HUDEP-2 (cell line): ENCODE data around the gene CFAP91.

Experiments used
- DNase-seq, 76 experiments: peaks; one replicate each; lab custom pipeline; 2025; ENCODE audit not compliant: unreplicated experiment in 76 of 76; lab: John Stamatoyannopoulos, UW

Gene CFAP91

DNA sequence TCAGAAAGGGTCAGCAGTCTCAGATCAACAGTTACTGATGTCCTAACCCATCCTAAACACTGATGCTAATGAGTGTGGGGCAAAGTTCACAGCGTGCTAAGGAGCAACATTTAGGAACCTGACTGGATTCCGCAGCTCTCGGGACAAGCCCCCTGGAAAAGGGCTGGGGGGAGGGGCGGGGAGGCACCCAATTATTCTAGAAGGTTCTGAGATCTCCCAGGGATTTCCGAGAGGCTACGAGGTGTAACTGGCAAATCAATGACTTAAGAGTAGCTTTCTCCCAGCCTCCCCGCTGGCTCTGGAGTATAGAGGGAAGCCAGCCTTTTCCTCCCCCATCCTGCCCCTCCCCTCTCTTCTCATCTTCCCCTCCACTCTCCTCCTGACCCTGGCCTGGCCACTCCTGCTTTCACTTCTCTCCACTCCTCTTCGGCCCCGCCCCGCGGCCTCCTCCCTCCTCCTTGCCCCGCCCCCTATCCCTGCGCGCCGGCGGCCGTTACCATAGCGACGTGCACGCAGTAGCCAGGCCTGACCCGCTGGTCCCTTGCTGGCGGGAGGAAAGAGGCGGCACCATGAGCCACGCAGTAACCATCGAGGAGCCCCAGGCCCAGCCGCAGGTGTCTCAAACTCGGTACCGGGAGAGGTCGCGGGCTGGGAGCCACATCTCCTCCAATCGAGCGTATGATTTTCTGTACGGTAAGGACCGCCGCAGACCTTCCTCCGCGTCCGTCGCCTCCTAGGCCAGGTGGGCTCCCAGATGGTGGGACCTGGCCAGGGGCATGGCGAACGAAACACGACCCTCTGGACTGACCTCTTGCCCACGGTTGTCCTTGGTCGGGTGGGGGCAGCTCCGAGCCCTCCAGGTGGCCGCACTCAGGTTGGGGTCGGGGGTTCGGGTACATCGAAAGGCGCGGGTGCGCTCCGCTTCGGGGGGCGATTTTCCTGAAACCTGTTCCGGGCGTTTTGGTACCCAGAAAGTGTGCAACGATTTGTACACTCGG lies at the start of gene CFAP91:
Gene CFAP91 (plus strand): TSS at position 493 of the 998 bp plus-strand sequence. CDS start 77 bp downstream, at position 570.
- DNase-seq = peak in 74 of 76 experiments; percentile 10 to 87 (median 75)

- no peak for DNase-seq
Measured at GRCh38 chr3:119653876-119654275, 48.9 kb upstream of the CFAP91 start.

- DNase-seq = no peak
Measured at GRCh38 chr3:119657887-119658702, 44.7 kb upstream of the CFAP91 start.

GRCh38 chr3:119658994-119659393 lies 43.8 kb upstream of the CFAP91 start:
- no peak for DNase-seq

DNA sequence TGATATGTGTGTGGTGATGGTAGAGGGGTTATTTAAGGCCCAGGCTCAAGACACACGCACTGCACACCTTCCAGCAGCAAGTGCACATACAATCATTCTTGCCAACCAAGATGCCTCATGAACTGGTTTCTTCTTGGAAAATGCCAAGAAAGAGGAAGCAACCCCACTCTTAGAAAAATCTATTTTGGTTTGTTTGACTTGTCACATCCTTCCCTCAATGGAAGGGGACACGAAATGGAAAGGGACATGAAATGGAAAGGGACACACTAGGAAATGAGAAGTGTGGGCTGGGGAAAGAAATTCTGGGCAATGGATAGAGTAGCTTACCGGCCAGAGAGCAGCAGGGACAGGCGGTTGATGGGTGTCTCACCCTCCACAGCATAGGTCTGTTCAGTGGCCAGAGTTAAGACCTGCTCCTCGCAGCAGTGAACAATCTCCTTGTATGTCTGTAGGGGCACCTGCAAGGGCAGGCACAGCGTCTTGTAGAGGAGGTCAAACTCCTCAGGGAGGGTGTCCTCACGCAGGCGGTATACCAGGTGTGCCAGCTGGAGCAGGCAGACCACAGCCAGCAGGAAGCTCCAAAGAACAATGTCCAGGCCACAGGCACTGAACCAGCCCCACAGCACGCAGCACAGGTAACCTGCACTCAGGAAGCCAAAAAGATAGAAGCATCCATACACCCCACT lies 43.1 kb upstream of the CFAP91 start:
- DNase-seq = no peak

DNA sequence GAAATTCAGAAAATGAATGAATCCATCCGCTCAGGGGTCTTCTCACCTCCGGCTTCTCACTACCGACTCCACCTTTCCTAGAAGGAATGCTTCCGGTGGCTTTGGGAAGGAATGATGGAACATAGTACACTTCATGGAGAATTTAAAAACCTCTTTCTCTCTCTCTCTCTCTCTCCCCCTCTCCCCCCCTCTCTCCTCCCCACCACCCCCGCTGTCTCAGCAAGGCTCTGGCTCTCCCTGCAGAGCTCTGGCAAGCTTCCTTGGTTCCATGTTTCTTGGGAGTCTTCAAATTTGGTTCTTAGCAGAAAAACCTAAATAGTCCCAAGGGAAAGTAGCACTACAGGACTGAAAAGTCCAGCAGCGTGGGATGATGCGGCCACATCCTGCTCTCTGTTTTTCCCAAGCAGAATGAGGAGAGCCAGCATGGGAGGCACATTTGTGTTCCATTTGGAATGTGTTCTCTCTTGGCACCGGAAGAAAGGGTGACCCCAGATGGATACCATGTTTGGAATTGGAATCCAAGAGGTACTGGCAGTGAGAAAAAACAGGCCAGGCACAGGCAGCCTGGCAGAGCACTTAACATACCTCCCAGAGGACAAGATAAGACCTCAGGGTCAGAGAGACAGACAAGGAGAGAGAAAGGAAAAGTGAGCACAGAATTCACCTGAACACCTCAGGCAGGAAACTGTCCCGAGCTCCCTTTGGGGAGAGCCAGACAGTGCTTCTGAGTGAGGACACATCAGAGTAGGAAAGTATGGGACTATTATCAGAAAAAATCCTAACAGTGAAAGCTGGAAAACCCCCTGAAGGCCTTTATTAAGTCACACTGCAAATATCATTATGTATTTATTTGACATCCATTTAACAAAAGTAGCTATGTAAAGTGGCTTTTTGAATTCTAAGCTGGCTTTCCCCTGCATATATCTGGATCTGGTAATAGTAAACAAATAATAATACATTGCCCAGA lies 42.1 kb upstream of the CFAP91 start, which contains the start of gene POPDC2:
Gene POPDC2 (minus strand): TSS at position 116 of the 967 bp plus-strand sequence. CDS start 166 bp downstream, outside the sequence.
- no peak for DNase-seq

DNA sequence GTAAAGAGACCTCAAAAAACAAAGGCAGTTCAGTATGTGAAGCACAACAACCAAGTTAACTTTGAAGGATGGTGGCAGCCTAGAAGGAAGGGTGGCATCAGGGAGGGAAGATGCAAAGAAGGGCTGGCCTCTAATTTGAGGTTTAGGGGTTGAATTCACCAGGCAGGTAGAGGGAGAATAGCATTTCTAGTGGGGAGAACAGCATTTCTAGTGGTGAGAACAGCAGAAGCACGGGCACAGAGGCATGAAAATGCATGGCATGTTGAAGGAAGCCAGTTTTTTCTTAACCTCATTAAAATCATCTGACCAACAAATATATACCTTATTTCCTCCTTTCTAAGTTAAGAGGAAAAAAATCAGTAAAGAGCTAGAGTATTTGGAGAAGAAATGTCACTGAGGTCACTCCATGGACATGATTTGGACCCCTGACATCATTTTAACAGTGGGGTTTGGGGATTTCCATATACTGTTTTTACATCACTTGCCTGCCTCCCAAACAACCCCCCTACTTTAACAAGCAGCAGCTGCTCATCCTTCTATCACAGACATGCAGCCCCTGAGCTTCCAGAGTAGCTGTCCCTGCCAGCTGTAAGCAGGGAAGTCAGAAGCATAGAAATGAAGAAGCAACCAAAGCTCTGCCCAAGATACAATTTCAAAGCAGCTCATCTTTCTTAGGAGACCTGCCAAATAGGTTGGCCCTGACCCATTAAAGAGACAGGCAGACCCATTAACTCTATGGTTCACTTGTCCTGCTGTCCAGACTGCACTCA lies 40.0 kb upstream of the CFAP91 start:
- DNase-seq = no peak

DNA sequence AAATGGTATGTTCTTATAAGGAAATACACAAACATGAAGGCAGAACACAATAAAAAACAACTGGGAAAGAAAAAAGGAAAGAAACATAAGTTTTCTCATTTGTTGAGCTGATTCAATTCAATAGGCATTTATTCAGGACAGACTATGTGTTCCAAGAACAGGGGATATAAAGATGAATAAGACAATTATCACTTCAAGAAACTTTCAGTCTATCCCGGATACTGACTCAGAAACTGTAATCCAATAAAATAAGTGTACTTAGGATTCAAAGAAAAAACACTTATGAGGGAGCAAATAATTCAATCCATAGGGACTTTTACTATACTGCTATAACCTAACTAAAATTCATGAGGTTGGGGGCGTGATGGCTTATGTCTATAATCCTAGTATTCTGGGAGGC lies 38.9 kb upstream of the CFAP91 start:
- no peak for DNase-seq

DNA sequence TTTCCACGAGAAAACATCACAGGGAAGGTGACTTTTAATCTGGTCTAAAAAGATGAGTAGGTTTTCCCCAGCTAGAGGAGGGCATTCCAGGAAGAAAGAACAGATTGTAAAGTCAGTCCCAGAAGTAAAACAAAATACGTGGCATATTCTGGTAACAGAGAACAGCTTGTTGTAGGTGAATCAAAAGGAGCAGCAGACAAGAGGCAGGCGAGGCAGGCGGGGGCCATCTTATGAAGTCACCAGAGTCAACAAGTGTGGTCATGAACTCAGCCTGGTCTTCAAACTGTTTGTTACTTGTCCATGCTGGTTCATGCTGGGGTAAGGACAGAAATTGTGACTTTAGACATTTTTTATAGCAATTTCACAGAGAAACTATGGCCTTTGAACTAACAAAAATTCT lies 38.5 kb upstream of the CFAP91 start:
- no peak for DNase-seq

- DNase-seq = no peak
Measured at GRCh38 chr3:119664850-119665379, 37.9 kb upstream of the CFAP91 start.

DNA sequence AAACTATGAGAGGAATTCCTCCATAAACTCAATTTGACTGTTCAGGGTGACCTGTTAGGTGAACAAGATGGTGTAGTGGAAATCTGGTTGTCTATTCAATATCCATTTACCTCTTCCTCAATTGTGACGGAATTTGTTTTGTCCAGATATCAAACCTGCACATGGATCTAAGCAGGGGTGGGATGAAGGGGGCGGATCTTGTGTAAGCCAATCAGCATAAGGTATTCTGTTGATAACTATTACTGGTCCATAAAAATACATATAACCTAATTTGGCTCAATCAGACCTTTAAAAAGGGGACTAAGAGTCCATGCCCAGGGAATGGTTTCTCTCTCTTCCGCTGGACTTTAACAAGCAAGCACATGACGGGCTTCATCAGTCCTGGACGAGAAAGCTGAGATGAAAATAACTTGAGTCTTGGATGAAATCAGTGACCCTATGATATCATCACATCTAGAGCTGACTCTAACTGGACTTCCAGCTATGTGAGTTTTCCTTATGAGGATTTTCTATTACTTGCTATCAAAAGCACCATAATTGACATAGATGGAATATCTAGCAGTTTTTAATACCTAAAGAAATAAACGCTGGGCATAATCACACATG lies 36.8 kb upstream of the CFAP91 start:
- DNase-seq = no peak

DNA sequence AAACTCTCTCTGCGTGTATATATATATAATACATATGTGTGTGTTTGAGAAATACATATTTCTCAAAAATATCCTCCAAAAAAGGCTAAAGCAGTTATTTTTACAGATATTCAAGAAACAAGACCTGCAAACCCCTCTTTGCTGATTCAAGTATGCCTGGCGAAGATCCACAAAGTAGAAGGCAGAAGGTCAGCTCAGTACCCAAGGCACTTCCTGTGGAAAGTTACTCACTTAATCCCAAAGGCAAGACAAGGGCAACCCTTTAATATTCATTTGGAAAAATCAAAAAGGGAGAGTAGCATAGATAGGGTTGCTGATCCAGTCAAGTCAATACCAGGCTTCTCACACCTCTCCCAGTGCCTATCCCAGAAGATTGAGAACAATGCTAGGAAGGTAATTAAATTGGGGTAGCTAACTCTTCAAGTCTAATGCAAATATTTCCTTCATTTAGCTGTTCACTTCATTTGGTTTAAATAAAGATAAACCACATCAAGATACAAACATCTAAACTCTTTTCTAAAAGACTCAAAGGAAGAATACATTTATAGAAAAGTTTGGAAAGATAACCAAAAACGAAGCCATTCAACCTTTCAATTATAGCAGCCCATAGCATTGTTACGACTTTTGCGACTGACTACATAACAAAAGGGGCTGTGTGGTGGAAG lies 32.8 kb upstream of the CFAP91 start:
- DNase-seq = no peak

GRCh38 chr3:119672776-119673175 lies 30.0 kb upstream of the CFAP91 start:
- no peak for DNase-seq

GRCh38 chr3:119673875-119674274 lies 28.9 kb upstream of the CFAP91 start:
- DNase-seq = no peak

DNA sequence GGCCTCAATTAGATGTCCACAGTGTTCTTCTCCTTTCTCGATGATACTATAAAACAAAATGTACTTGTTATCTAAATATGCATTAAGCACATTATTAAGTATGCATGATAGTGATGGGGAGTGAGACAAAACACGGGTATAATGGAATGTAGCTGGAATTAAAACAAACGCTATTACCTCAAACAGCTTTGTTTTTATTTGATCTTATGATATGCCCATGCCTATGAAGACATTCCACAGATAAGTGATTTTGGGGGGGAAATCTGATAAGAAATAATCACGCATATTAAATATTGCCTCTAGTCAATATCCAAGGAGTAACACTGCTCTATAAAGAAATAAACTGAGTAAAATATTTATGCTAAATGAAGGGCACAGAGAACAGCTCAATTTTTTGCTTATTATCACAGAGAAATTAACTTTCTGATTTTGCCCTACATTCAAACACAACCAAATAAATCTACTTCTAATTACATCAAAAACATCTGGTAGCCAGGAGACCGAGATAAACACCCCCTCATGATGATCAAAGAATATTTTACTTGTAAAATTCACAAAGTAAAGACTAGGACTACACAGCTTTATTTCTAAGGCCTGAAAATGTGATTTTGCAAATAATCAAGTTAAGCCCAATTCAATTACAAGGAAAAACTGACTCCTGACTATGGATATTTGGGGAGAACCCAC lies 27.5 kb upstream of the CFAP91 start:
- DNase-seq = no peak

GRCh38 chr3:119676020-119676419 lies 26.8 kb upstream of the CFAP91 start:
- no peak for DNase-seq
